GM23338 (cell line): ENCODE data around the gene ALCAM. TPM values are rescaled to one million over a fixed set of nuclear protein-coding genes. Genes with fewer than 3 reads are reported as not detected.

Experiments
- ATAC-seq: fragments of 200-7000 bp; cut with Tn5 transposase; 3 replicates; pipeline ENCODE4 v1.9.1; 2020
- DNase-seq: peaks from one replicate; pipeline ENCODE4 v3.0.0-alpha.2; 2015; ENCODE audit warnings: low spot score
- H2AFZ ChIP-seq: fragments of 200-600 bp; sonication (generic); 2 replicates; pipeline ENCODE4 v1.8.0; 2016; ENCODE audit warnings: antibody characterized with exemption, mild to moderate bottlenecking, moderate library complexity
- H3F3A ChIP-seq: fragments of 200-600 bp; sonication (generic); replicated peaks from 2 replicates; pipeline ENCODE4 v1.8.0; 2017; ENCODE audit warnings: antibody characterized with exemption, mixed run types, low read depth
- H3K27ac ChIP-seq: fragments of 200-600 bp; sonication (generic); 2 replicates; pipeline ENCODE4 v1.6.1; 2016; ENCODE audit warnings: low read depth
- H3K27me3 ChIP-seq: fragments of 200-600 bp; sonication (generic); 2 replicates; pipeline ENCODE4 v1.8.0; 2016; ENCODE audit warnings: mild to moderate bottlenecking, mixed run types, moderate library complexity; ENCODE audit not compliant: insufficient read depth
- H3K36me3 ChIP-seq: fragments of 200-600 bp; sonication (generic); 2 replicates; pipeline ENCODE4 v1.8.0; 2016; ENCODE audit warnings: mild to moderate bottlenecking; ENCODE audit not compliant: insufficient read depth
- H3K4me1 ChIP-seq: fragments of 200-600 bp; sonication (generic); 2 replicates; pipeline ENCODE4 v1.8.0; 2016; ENCODE audit warnings: mild to moderate bottlenecking, moderate library complexity; ENCODE audit not compliant: insufficient read depth
- H3K4me2 ChIP-seq: fragments of 200-600 bp; sonication (generic); 2 replicates; pipeline ENCODE4 v1.7.1; 2017; ENCODE audit warnings: mixed run types
- H3K4me3 ChIP-seq: fragments of 200-600 bp; sonication (generic); 2 replicates; pipeline ENCODE4 v1.6.1; 2016; ENCODE audit warnings: mixed run types
- H3K79me2 ChIP-seq: fragments of 200-600 bp; sonication (generic); replicated peaks from 2 replicates; pipeline ENCODE4 v1.8.0; 2017; ENCODE audit warnings: mild to moderate bottlenecking; ENCODE audit not compliant: insufficient read depth
- H3K9me2 ChIP-seq: fragments of 200-600 bp; sonication (generic); 2 replicates; pipeline ENCODE4 v1.8.0; 2017; ENCODE audit not compliant: insufficient read depth
- H4K20me1 ChIP-seq: fragments of 200-600 bp; sonication (generic); replicated peaks from 2 replicates; pipeline ENCODE4 v1.8.0; 2017; ENCODE audit warnings: mild to moderate bottlenecking; ENCODE audit not compliant: insufficient read depth
- H3K27ac Mint-ChIP-seq: 2 replicates; pipeline ENCODE4 v1.8.0; 2020; ENCODE audit warnings: inconsistent platforms, mild to moderate bottlenecking, moderate library complexity, mixed read lengths
- H3K27me3 Mint-ChIP-seq: 3 replicates; pipeline ENCODE4 v1.8.0; 2022; ENCODE audit warnings: low read depth, mild to moderate bottlenecking, moderate library complexity, mixed read lengths, inconsistent platforms; ENCODE audit not compliant: insufficient read depth, poor library complexity
- H3K36me3 Mint-ChIP-seq: 3 replicates; pipeline ENCODE4 v1.8.0; 2021; ENCODE audit warnings: low read depth, mild to moderate bottlenecking, inconsistent platforms, moderate library complexity, mixed read lengths
- H3K4me1 Mint-ChIP-seq: 3 replicates; pipeline ENCODE4 v1.8.0; 2020; ENCODE audit warnings: mild to moderate bottlenecking, inconsistent platforms, mixed read lengths
- H3K4me3 Mint-ChIP-seq: 3 replicates; pipeline ENCODE4 v1.8.0; 2021; ENCODE audit warnings: moderate library complexity, mild to moderate bottlenecking, inconsistent platforms, mixed read lengths
- H3K9me3 Mint-ChIP-seq: 3 replicates; pipeline ENCODE4 v1.8.0; 2020; ENCODE audit warnings: moderate library complexity, mild to moderate bottlenecking, inconsistent platforms, mixed read lengths
- CREB1 ChIP-seq: fragments of 250-450 bp; sonication (Bioruptor Pico); IDR thresholded peaks from 2 replicates; pipeline ENCODE4 v1.5.0; 2020; ENCODE audit warnings: low read depth, mild to moderate bottlenecking, moderate library complexity
- EZH2 ChIP-seq: fragments of 200-600 bp; sonication (generic); IDR thresholded peaks from one replicate; pipeline ENCODE4 v1.8.0; 2017; ENCODE audit warnings: antibody characterized with exemption, mild to moderate bottlenecking, low read depth; ENCODE audit not compliant: unreplicated experiment
- EZH2phosphoT487 ChIP-seq: fragments of 200-600 bp; sonication (generic); IDR thresholded peaks from one replicate; pipeline ENCODE4 v1.8.1; 2018; ENCODE audit warnings: antibody characterized with exemption; ENCODE audit not compliant: unreplicated experiment
- JUNB ChIP-seq: IDR thresholded peaks from one replicate; pipeline ENCODE4 v1.6.1; 2016; ENCODE audit warnings: antibody characterized with exemption; ENCODE audit not compliant: unreplicated experiment
- NANOG ChIP-seq: IDR thresholded peaks from 2 replicates; pipeline ENCODE4 v1.6.1; 2016; ENCODE audit warnings: antibody characterized with exemption, borderline replicate concordance
- POLR2AphosphoS5 ChIP-seq: IDR thresholded peaks from 2 replicates; pipeline ENCODE4 v1.6.1; 2016; ENCODE audit warnings: antibody characterized with exemption, low read depth
- STAT1 ChIP-seq: IDR thresholded peaks from one replicate; pipeline ENCODE4 v1.6.1; 2016; ENCODE audit warnings: antibody characterized with exemption; ENCODE audit not compliant: unreplicated experiment
- ZNF114 ChIP-seq: fragments of 250-450 bp; sonication (Bioruptor Pico); IDR thresholded peaks from 2 replicates; pipeline ENCODE4 v1.5.0; 2020; ENCODE audit warnings: mild to moderate bottlenecking, moderate library complexity
- ZNF331 ChIP-seq: fragments of 250-450 bp; sonication (Bioruptor Pico); IDR thresholded peaks from 2 replicates; pipeline ENCODE4 v1.5.0; 2020; ENCODE audit warnings: low read depth, mild to moderate bottlenecking, moderate library complexity
- polyA plus RNA-seq: library from polyadenylated mRNA; unstranded; fragments of >200 nt; fragmentation: Nextera tagmentation; extraction: Ambion mirVana; gene quantifications from 2 replicates; pipeline ENCODE4 v1.2.1, GENCODE V29; 2016
- total RNA-seq: library from RNA; depleted of rRNA; stranded (reverse); fragments of >200 nt; shearing (Covaris generic); gene quantifications from 2 replicates; pipeline ENCODE4 v1.2.3, GENCODE V29; 2014
- TF ChIP-seq, protein P1 (sequence below): fragments of 250-450 bp; sonication (Bioruptor Pico); IDR thresholded peaks from 2 replicates; pipeline ENCODE4 v1.5.0; 2020; ENCODE audit warnings: mild to moderate bottlenecking, moderate library complexity
- TF ChIP-seq, protein P2 (sequence below): IDR thresholded peaks from one replicate; pipeline ENCODE4 v1.6.1; 2018; ENCODE audit warnings: antibody characterized with exemption; ENCODE audit not compliant: unreplicated experiment
- TF ChIP-seq, protein P3 (sequence below): IDR thresholded peaks from 2 replicates; pipeline ENCODE4 v1.6.1; 2016; ENCODE audit warnings: antibody characterized with exemption
- TF ChIP-seq, protein P4 (sequence below), 2 experiments: fragments of 200-600 bp in 1 of 2; sonication (generic) in 1 of 2; conservative IDR thresholded peaks; 2 replicates each; pipeline versions ENCODE4 v1.5.1 to v1.6.1; 2016 to 2017; ENCODE audit warnings: antibody characterized with exemption in 2 of 2, low read depth in 2 of 2, mild to moderate bottlenecking in 2 of 2, moderate library complexity in 1 of 2

The ALCAM gene
- total and polyA plus RNA-seq, 2 experiments from 2014 or later, result 11.3 to 36.0 TPM

GRCh38 chr3:105564546-105565288, 198.0 kb downstream of the ALCAM start:
- no peaks in the 10 kb centered on the region for H3K9me2 ChIP-seq
- DNase-seq (no peak), ATAC-seq (no peak)
- Mint-ChIP-seq H3K4me1 (peaks cover 2% of the 10 kb centered on the region; the same call in 2 of the 3 replicates), H3K27me3 (peaks cover 3% of the 10 kb centered on the region), H3K4me3 (no peak overlapping the region), H3K9me3 (no peaks in the 10 kb centered on the region; the same call in 1 of the 3 replicates), H3K36me3 (peaks cover 2% of the 10 kb centered on the region; the same call in 1 of the 3 replicates), H3K27ac (no peak overlapping the region)
- no peak overlapping the region for H3K4me3 ChIP-seq
- no peaks in the 10 kb centered on the region for H3F3A ChIP-seq
- no peaks in the 10 kb centered on the region for H3K27me3 ChIP-seq
- H2AFZ ChIP-seq, result no peak overlapping the region
- H3K79me2 ChIP-seq, result no peaks in the 10 kb centered on the region
- no peaks in the 10 kb centered on the region for H3K36me3 ChIP-seq
- H4K20me1 ChIP-seq, result no peaks in the 10 kb centered on the region
- H3K27ac ChIP-seq, result no peak overlapping the region
- TF ChIP-seq, protein P1, sequence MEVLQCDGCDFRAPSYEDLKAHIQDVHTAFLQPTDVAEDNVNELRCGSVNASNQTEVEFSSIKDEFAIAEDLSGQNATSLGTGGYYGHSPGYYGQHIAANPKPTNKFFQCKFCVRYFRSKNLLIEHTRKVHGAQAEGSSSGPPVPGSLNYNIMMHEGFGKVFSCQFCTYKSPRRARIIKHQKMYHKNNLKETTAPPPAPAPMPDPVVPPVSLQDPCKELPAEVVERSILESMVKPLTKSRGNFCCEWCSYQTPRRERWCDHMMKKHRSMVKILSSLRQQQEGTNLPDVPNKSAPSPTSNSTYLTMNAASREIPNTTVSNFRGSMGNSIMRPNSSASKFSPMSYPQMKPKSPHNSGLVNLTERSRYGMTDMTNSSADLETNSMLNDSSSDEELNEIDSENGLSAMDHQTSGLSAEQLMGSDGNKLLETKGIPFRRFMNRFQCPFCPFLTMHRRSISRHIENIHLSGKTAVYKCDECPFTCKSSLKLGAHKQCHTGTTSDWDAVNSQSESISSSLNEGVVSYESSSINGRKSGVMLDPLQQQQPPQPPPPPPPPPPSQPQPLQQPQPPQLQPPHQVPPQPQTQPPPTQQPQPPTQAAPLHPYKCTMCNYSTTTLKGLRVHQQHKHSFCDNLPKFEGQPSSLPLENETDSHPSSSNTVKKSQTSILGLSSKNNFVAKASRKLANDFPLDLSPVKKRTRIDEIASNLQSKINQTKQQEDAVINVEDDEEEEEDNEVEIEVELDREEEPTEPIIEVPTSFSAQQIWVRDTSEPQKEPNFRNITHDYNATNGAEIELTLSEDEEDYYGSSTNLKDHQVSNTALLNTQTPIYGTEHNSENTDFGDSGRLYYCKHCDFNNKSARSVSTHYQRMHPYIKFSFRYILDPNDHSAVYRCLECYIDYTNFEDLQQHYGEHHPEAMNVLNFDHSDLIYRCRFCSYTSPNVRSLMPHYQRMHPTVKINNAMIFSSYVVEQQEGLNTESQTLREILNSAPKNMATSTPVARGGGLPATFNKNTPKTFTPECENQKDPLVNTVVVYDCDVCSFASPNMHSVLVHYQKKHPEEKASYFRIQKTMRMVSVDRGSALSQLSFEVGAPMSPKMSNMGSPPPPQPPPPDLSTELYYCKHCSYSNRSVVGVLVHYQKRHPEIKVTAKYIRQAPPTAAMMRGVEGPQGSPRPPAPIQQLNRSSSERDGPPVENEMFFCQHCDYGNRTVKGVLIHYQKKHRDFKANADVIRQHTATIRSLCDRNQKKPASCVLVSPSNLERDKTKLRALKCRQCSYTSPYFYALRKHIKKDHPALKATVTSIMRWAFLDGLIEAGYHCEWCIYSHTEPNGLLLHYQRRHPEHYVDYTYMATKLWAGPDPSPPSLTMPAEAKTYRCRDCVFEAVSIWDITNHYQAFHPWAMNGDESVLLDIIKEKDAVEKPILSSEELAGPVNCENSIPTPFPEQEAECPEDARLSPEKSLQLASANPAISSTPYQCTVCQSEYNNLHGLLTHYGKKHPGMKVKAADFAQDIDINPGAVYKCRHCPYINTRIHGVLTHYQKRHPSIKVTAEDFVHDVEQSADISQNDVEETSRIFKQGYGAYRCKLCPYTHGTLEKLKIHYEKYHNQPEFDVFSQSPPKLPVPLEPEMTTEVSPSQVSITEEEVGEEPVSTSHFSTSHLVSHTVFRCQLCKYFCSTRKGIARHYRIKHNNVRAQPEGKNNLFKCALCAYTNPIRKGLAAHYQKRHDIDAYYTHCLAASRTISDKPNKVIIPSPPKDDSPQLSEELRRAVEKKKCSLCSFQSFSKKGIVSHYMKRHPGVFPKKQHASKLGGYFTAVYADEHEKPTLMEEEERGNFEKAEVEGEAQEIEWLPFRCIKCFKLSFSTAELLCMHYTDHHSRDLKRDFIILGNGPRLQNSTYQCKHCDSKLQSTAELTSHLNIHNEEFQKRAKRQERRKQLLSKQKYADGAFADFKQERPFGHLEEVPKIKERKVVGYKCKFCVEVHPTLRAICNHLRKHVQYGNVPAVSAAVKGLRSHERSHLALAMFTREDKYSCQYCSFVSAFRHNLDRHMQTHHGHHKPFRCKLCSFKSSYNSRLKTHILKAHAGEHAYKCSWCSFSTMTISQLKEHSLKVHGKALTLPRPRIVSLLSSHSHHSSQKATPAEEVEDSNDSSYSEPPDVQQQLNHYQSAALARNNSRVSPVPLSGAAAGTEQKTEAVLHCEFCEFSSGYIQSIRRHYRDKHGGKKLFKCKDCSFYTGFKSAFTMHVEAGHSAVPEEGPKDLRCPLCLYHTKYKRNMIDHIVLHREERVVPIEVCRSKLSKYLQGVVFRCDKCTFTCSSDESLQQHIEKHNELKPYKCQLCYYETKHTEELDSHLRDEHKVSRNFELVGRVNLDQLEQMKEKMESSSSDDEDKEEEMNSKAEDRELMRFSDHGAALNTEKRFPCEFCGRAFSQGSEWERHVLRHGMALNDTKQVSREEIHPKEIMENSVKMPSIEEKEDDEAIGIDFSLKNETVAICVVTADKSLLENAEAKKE (CRISPR knock-in tag), result no peak
- no peak for TF ChIP-seq POLR2AphosphoS5
- TF ChIP-seq JUNB, result no peak
- no peak for TF ChIP-seq STAT1
- no peak for TF ChIP-seq ZNF331 (CRISPR knock-in tag)
- TF ChIP-seq, protein P2, sequence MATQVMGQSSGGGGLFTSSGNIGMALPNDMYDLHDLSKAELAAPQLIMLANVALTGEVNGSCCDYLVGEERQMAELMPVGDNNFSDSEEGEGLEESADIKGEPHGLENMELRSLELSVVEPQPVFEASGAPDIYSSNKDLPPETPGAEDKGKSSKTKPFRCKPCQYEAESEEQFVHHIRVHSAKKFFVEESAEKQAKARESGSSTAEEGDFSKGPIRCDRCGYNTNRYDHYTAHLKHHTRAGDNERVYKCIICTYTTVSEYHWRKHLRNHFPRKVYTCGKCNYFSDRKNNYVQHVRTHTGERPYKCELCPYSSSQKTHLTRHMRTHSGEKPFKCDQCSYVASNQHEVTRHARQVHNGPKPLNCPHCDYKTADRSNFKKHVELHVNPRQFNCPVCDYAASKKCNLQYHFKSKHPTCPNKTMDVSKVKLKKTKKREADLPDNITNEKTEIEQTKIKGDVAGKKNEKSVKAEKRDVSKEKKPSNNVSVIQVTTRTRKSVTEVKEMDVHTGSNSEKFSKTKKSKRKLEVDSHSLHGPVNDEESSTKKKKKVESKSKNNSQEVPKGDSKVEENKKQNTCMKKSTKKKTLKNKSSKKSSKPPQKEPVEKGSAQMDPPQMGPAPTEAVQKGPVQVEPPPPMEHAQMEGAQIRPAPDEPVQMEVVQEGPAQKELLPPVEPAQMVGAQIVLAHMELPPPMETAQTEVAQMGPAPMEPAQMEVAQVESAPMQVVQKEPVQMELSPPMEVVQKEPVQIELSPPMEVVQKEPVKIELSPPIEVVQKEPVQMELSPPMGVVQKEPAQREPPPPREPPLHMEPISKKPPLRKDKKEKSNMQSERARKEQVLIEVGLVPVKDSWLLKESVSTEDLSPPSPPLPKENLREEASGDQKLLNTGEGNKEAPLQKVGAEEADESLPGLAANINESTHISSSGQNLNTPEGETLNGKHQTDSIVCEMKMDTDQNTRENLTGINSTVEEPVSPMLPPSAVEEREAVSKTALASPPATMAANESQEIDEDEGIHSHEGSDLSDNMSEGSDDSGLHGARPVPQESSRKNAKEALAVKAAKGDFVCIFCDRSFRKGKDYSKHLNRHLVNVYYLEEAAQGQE, result no peak
- TF ChIP-seq, protein P3, sequence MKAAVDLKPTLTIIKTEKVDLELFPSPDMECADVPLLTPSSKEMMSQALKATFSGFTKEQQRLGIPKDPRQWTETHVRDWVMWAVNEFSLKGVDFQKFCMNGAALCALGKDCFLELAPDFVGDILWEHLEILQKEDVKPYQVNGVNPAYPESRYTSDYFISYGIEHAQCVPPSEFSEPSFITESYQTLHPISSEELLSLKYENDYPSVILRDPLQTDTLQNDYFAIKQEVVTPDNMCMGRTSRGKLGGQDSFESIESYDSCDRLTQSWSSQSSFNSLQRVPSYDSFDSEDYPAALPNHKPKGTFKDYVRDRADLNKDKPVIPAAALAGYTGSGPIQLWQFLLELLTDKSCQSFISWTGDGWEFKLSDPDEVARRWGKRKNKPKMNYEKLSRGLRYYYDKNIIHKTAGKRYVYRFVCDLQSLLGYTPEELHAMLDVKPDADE, result no peak
- TF ChIP-seq NANOG, result no peak
- no peak for TF ChIP-seq CREB1
- TF ChIP-seq, protein P4, sequence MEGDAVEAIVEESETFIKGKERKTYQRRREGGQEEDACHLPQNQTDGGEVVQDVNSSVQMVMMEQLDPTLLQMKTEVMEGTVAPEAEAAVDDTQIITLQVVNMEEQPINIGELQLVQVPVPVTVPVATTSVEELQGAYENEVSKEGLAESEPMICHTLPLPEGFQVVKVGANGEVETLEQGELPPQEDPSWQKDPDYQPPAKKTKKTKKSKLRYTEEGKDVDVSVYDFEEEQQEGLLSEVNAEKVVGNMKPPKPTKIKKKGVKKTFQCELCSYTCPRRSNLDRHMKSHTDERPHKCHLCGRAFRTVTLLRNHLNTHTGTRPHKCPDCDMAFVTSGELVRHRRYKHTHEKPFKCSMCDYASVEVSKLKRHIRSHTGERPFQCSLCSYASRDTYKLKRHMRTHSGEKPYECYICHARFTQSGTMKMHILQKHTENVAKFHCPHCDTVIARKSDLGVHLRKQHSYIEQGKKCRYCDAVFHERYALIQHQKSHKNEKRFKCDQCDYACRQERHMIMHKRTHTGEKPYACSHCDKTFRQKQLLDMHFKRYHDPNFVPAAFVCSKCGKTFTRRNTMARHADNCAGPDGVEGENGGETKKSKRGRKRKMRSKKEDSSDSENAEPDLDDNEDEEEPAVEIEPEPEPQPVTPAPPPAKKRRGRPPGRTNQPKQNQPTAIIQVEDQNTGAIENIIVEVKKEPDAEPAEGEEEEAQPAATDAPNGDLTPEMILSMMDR (conservative IDR thresholded peaks at IDR 0.05; ENCODE audit: low read depth in 2 of 2), result no peak
- no peak for TF ChIP-seq ZNF114 (CRISPR knock-in tag)
- TF ChIP-seq EZH2, result no peak
- TF ChIP-seq EZH2phosphoT487, result no peak
- H3K4me2 ChIP-seq, result no peak overlapping the region
- H3K4me1 ChIP-seq, result no peaks in the 10 kb centered on the region
